Suppressor macrophage treated with lipopolysaccharide for 1 hour (primary cell): ENCODE results near the gene MAPK1IP1L.
"Not testable (repeated sequence)": the region's sequence is repeated elsewhere in the genome, so short reads cannot be mapped to it uniquely, and the experiment has no call there.

Source experiments
- DNase-seq, 3 donors: peaks; one replicate each; pipeline ENCODE4 v3.0.0-alpha.2; 2020 to 2022

The MAPK1IP1L gene

GRCh38 chr14:55057919-55058318 is 6.5 kb downstream of the MAPK1IP1L start:
- no peak for DNase-seq

- no peak for DNase-seq
These were observed 7.9 kb downstream of the MAPK1IP1L start for GRCh38 chr14:55059333-55059732.

GRCh38 chr14:55062517-55063351 is 11.3 kb downstream of the MAPK1IP1L start:
- DNase-seq, result no peak

GRCh38 chr14:55064896-55065295 is 13.4 kb downstream of the MAPK1IP1L start:
- DNase-seq, result not testable (repeated sequence)

GRCh38 chr14:55065411-55065810 is 14.0 kb downstream of the MAPK1IP1L start:
- DNase-seq, result no peak

GRCh38 chr14:55066223-55066622 is 14.8 kb downstream of the MAPK1IP1L start:
- no peak for DNase-seq

- DNase-seq, result peak in 1 of 3 donors; percentile 53
These were observed 19.5 kb downstream of the MAPK1IP1L start for GRCh38 chr14:55070981-55071411.

GRCh38 chr14:55071870-55072640 is 20.6 kb downstream of the MAPK1IP1L start:
- peak; percentile 25 to 78 (median 72) for DNase-seq

- no peak for DNase-seq
These were observed 22.4 kb downstream of the MAPK1IP1L start for GRCh38 chr14:55073856-55074255.

GRCh38 chr14:55074662-55075061 is 23.2 kb downstream of the MAPK1IP1L start:
- DNase-seq, result no peak

GRCh38 chr14:55075628-55076175 is 24.3 kb downstream of the MAPK1IP1L start:
- DNase-seq, result no peak

- peak; percentile 55 to 62 (median 60) for DNase-seq
These were observed 26.0 kb downstream of the MAPK1IP1L start for GRCh38 chr14:55077170-55078151.

- DNase-seq, result peak; percentile 70 to 95 (median 95)
These were observed 28.5 kb downstream of the MAPK1IP1L start for GRCh38 chr14:55079961-55080360.

GRCh38 chr14:55084401-55085059 is 33.1 kb downstream of the MAPK1IP1L start:
- peak; percentile 67 to 88 (median 83) for DNase-seq

GRCh38 chr14:55085060-55085660 is 33.7 kb downstream of the MAPK1IP1L start:
- DNase-seq, result no peak

GRCh38 chr14:55086938-55087337 is 35.5 kb downstream of the MAPK1IP1L start:
- DNase-seq, result no peak

GRCh38 chr14:55088356-55088755 is 36.9 kb downstream of the MAPK1IP1L start:
- no peak for DNase-seq

- no peak for DNase-seq
These were observed 40.9 kb downstream of the MAPK1IP1L start for GRCh38 chr14:55092341-55092740.

GRCh38 chr14:55094292-55095157 is 43.1 kb downstream of the MAPK1IP1L start:
- DNase-seq, result no peak

GRCh38 chr14:55097881-55098560 is 46.6 kb downstream of the MAPK1IP1L start:
- DNase-seq, result peak; percentile 92 to 97 (median 96)
